ENCODE results near the gene FAM81A.

DNA sequence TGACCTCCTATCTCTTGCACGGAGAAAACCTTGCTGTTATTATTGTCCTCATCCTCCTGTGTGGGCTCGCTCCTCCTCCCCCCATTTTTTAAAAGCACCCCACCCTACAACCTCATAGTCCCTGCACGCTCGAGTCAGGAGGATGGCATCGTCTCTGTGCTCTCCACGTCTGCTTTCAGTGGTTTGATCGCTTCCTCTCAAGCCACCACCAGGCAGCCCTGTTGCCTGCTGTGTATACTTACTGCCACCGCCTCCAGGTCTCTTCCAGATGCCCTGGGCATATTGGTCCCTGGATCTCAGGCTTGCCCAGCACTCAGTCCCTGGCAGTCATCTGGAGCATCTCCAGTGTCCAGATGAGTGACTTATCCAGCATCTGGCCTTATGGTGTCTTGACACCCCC is 131.5 kb downstream of the FAM81A start:
- TF ChIP-seq EP300 (conservative IDR thresholded peaks at IDR 0.05; ENCODE audit: poor library complexity, severe bottlenecking) = no peak
- TF ChIP-seq EZH2 (IDR thresholded peaks at IDR 0.05; ENCODE audit: borderline replicate concordance, insufficient read depth, low read length, poor library complexity, severe bottlenecking) = no peak
- TF ChIP-seq POLR2AphosphoS5 (IDR thresholded peaks at IDR 0.05) = no peak
- TF ChIP-seq, protein P1, sequence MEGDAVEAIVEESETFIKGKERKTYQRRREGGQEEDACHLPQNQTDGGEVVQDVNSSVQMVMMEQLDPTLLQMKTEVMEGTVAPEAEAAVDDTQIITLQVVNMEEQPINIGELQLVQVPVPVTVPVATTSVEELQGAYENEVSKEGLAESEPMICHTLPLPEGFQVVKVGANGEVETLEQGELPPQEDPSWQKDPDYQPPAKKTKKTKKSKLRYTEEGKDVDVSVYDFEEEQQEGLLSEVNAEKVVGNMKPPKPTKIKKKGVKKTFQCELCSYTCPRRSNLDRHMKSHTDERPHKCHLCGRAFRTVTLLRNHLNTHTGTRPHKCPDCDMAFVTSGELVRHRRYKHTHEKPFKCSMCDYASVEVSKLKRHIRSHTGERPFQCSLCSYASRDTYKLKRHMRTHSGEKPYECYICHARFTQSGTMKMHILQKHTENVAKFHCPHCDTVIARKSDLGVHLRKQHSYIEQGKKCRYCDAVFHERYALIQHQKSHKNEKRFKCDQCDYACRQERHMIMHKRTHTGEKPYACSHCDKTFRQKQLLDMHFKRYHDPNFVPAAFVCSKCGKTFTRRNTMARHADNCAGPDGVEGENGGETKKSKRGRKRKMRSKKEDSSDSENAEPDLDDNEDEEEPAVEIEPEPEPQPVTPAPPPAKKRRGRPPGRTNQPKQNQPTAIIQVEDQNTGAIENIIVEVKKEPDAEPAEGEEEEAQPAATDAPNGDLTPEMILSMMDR (IDR thresholded peaks at IDR 0.05; ENCODE audit: poor library complexity, severe bottlenecking) = no peak
- TF ChIP-seq MXI1 (conservative IDR thresholded peaks at IDR 0.05; ENCODE audit: poor library complexity, severe bottlenecking) = no peak
- TF ChIP-seq RAD21 (conservative IDR thresholded peaks at IDR 0.05) = no peak
- TF ChIP-seq TAF1 (IDR thresholded peaks at IDR 0.05; ENCODE audit: low read depth) = no peak
